Natural killer cell (primary cell): ENCODE measurements around the gene GABBR2. TPM values are rescaled to one million over a fixed set of nuclear protein-coding genes. Genes with fewer than 3 reads are reported as not detected.

Source experiments
- ATAC-seq, 3 donors: fragments of 150-1000 bp in 2 of 3; fragments of 200-7000 bp in 1 of 3; cut with Tn5 transposase; 1 replicate in 1 of 3; 2 replicates in 2 of 3; pipeline ENCODE4 v1.10.0; 2021; ENCODE audit warnings: mild to moderate bottlenecking in 2 of 3, moderate library complexity in 2 of 3
- DNase-seq, 2 donors: peaks; one replicate each; pipeline versions ENCODE4 v3.0.0 to v3.0.0-alpha.2; 2013 to 2021; ENCODE audit warnings: mixed read lengths in 1 of 2
- H3K27ac ChIP-seq: one replicate; pipeline ENCODE4 v1.5.1; 2013; ENCODE audit warnings: mild to moderate bottlenecking, low read length
- H3K27me3 ChIP-seq: one replicate; pipeline ENCODE4 v1.6.1; 2013; ENCODE audit warnings: low read length; ENCODE audit not compliant: control insufficient read depth, insufficient read depth
- H3K36me3 ChIP-seq: one replicate; pipeline ENCODE4 v1.6.1; 2013; ENCODE audit warnings: low read length; ENCODE audit not compliant: control insufficient read depth, insufficient read depth
- H3K4me1 ChIP-seq: one replicate; pipeline ENCODE4 v1.6.1; 2013; ENCODE audit warnings: low read length; ENCODE audit not compliant: control insufficient read depth, insufficient read depth
- H3K4me3 ChIP-seq: one replicate; pipeline ENCODE4 v1.5.1; 2013; ENCODE audit warnings: low read length
- H3K9me3 ChIP-seq: one replicate; pipeline ENCODE4 v1.6.1; 2013; ENCODE audit warnings: low read length; ENCODE audit not compliant: control insufficient read depth, insufficient read depth
- H3K27ac Mint-ChIP-seq, 2 donors: one replicate each; pipeline ENCODE4 v1.8.0; 2022; ENCODE audit warnings: mild to moderate bottlenecking in 2 of 2, mixed read lengths in 2 of 2, moderate library complexity in 1 of 2
- H3K27me3 Mint-ChIP-seq, 2 donors: one replicate each; pipeline ENCODE4 v1.8.0; 2022; ENCODE audit warnings: low read depth in 2 of 2, mixed read lengths in 2 of 2
- H3K36me3 Mint-ChIP-seq: one replicate; pipeline ENCODE4 v1.8.0; 2022; ENCODE audit warnings: mixed read lengths
- H3K4me1 Mint-ChIP-seq, 2 donors: one replicate each; pipeline ENCODE4 v1.8.0; 2022; ENCODE audit warnings: mixed read lengths in 2 of 2
- H3K4me3 Mint-ChIP-seq: one replicate; pipeline ENCODE4 v1.8.0; 2022; ENCODE audit warnings: mild to moderate bottlenecking, moderate library complexity, mixed read lengths
- H3K9me3 Mint-ChIP-seq, 2 donors: one replicate each; pipeline ENCODE4 v1.8.0; 2022; ENCODE audit warnings: mixed read lengths in 2 of 2
- WGBS: methylation state at CpG from one replicate; pipeline ENCODE4 v1.1.7; 2013; ENCODE audit warnings: missing lambda C conversion rate; ENCODE audit not compliant: insufficient coverage; 5-methylcytosine and 5-hydroxymethylcytosine counted together
- intact Hi-C: fragments of 100-400 bp; cut with micrococcal nuclease; formaldehyde crosslinking; loops from one replicate; pipeline ENCODE4 v1.14.2; 2022
- total RNA-seq, 4 donors: library from RNA; stranded (reverse); fragments of 120-200 nt in 1 of 4; gene quantifications; one replicate each; pipeline versions ENCODE4 v1.2.3 to v1.2.4, GENCODE V29; 2013 to 2022
- TF ChIP-seq, protein P1 (sequence below): fragments of 200-600 bp; IDR thresholded peaks from one replicate; pipeline ENCODE4 v1.8.0; 2022; ENCODE audit warnings: antibody characterized with exemption

GABBR2 gene
- total RNA-seq, 3 donors from 2014 or later (not counting 1 experiment from before 2014, with no cell fraction given), result not detected

DNA sequence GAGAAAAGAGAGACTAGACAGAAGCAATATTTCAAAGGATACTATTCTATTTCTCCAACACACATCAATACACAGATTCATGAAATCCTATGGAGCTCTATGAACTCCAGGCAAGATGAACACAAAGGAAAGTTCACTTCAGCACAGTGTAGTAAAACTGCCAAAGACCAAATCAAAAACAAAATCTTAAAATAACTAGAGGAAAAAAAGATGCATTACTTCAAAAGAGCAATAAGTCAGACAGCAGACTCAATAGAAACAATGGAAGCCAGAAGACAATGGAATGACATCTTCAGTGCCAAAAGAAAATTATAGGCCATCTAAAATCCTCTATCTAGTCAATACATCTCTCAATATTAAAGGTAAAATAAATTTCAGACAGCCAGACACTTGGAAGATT is 248.0 kb downstream of the GABBR2 start:
- H3K27ac Mint-ChIP-seq, result no peak overlapping the region
- H3K27me3 Mint-ChIP-seq, result peaks cover 5 to 31% of the 10 kb centered on the region in 2 donors
- TF ChIP-seq, protein P1, sequence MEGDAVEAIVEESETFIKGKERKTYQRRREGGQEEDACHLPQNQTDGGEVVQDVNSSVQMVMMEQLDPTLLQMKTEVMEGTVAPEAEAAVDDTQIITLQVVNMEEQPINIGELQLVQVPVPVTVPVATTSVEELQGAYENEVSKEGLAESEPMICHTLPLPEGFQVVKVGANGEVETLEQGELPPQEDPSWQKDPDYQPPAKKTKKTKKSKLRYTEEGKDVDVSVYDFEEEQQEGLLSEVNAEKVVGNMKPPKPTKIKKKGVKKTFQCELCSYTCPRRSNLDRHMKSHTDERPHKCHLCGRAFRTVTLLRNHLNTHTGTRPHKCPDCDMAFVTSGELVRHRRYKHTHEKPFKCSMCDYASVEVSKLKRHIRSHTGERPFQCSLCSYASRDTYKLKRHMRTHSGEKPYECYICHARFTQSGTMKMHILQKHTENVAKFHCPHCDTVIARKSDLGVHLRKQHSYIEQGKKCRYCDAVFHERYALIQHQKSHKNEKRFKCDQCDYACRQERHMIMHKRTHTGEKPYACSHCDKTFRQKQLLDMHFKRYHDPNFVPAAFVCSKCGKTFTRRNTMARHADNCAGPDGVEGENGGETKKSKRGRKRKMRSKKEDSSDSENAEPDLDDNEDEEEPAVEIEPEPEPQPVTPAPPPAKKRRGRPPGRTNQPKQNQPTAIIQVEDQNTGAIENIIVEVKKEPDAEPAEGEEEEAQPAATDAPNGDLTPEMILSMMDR, result no peak
- DNase-seq, result no peak
- Histone ChIP-seq H3K36me3 (no peaks in the 10 kb centered on the region), H3K4me1 (no peaks in the 10 kb centered on the region), H3K27me3 (peaks cover 2% of the 10 kb centered on the region), H3K9me3 (peaks cover 10% of the 10 kb centered on the region), H3K27ac (no peak overlapping the region), H3K4me3 (no peak overlapping the region)
- no peaks in the 10 kb centered on the region for H3K4me1 Mint-ChIP-seq
- ATAC-seq, result no peak
- peaks cover 4 to 15% of the 10 kb centered on the region in 2 donors for H3K9me3 Mint-ChIP-seq
- no peak overlapping the region for H3K4me3 Mint-ChIP-seq
- H3K36me3 Mint-ChIP-seq, result peaks cover 14% of the 10 kb centered on the region
- intact Hi-C loops, result no loop called here

DNA sequence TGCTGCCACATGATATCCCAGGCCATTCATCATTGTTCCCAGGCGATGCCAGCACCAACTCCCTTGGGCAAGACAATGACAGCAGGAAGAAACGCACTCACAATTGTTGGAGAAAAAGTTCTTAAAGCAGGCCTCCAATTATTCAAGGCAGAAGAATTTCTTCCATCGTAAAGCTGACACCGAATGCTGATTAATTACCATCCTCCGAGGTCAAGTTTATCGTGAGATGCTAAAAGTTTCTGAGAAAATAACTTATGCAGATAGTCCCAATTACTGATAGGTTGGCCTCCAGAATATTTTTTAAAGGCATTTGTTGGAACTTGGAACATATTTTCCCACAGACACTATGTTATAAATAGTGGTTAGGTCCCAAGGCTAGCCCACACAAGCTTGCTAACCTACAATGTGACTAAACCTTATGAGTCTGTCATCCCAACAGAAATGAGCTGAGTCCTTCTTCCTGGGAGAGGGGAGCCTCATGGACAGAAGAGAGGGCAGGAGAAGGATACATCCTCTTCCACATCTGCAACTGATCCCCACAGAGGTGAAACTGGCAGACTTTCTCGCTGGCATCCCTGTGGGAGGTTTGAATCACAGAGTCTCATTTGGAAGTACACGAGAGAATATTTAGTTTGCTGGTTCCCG is 250.9 kb downstream of the GABBR2 start:
- no peak for DNase-seq
- TF ChIP-seq, protein P1, result no peak
- Histone ChIP-seq H3K27me3 (peaks cover 2% of the 10 kb centered on the region), H3K9me3 (peaks cover 10% of the 10 kb centered on the region), H3K36me3 (no peaks in the 10 kb centered on the region), H3K4me1 (no peaks in the 10 kb centered on the region), H3K27ac (no peak overlapping the region), H3K4me3 (no peak overlapping the region)
- intact Hi-C loops, result no loop called here
- Mint-ChIP-seq H3K9me3 (peaks cover 4 to 15% of the 10 kb centered on the region in 2 donors), H3K36me3 (peaks cover 14% of the 10 kb centered on the region), H3K27me3 (peaks cover 5 to 31% of the 10 kb centered on the region in 2 donors), H3K4me3 (no peak overlapping the region), H3K27ac (no peak overlapping the region), H3K4me1 (no peaks in the 10 kb centered on the region)
- no peak for ATAC-seq
- WGBS, result 79% methylated on average over 9 of the region's 9 CpGs

DNA sequence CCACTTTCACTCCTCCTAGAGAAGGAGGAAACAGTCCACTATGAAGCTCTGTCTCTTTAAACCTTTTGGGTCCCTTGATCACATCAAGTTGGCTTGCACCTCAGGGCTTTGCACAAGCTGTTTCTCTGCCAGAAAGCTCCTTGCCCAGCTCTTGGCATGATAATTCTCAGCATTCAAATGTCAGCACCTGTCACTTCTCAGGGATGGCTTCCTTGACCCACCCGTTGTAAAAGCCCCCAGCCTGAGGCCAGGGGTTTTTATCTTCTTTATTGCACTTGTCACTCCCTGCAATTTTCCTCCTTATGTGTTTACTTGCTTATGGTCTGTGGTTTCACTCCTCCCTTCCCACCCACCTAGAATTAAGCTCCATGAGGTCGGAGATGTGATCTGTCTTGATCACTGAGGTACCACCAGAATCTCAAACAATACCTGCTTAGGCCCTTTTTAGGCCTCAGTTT is 252.6 kb downstream of the GABBR2 start:
- Histone ChIP-seq H3K27me3 (peaks cover 2% of the 10 kb centered on the region), H3K27ac (no peak overlapping the region), H3K4me3 (no peak overlapping the region), H3K4me1 (no peaks in the 10 kb centered on the region), H3K36me3 (no peaks in the 10 kb centered on the region), H3K9me3 (peaks cover 6% of the 10 kb centered on the region)
- H3K27ac Mint-ChIP-seq, result no peak overlapping the region
- intact Hi-C loops, result no loop called here
- H3K36me3 Mint-ChIP-seq, result peaks cover 14% of the 10 kb centered on the region
- H3K9me3 Mint-ChIP-seq, result peaks cover 4 to 15% of the 10 kb centered on the region in 2 donors
- WGBS, result 44% methylated on average over 2 of the region's 2 CpGs
- ATAC-seq, result no peak
- no peak for DNase-seq
- TF ChIP-seq, protein P1, result no peak
- H3K27me3 Mint-ChIP-seq, result peaks cover 13 to 31% of the 10 kb centered on the region in 2 donors
- no peaks in the 10 kb centered on the region for H3K4me1 Mint-ChIP-seq
- H3K4me3 Mint-ChIP-seq, result no peak overlapping the region
